Neuronal stem cell (in vitro differentiated cells): ENCODE data around the gene IFT22. TPM values are rescaled to one million over a fixed set of nuclear protein-coding genes. Genes with fewer than 3 reads are reported as not detected.

ENCODE experiments used
- DNase-seq: peaks from one replicate; pipeline ENCODE4 v3.0.0-alpha.2; 2013; ENCODE audit warnings: low spot score
- H2AFZ ChIP-seq: one replicate; pipeline ENCODE4 v1.6.1; 2013; ENCODE audit warnings: mild to moderate bottlenecking, low read length, inconsistent platforms
- H2AK5ac ChIP-seq: 2 replicates; pipeline ENCODE4 v1.6.1; 2013; ENCODE audit warnings: low read depth, mild to moderate bottlenecking, inconsistent platforms, low read length, moderate library complexity, mixed read lengths
- H2BK120ac ChIP-seq: 2 replicates; pipeline ENCODE4 v1.6.1; 2013; ENCODE audit warnings: low read depth, mild to moderate bottlenecking, inconsistent platforms, low read length, moderate library complexity, mixed read lengths
- H2BK12ac ChIP-seq: one replicate; pipeline ENCODE4 v1.6.1; 2013; ENCODE audit warnings: low read length, inconsistent platforms
- H2BK15ac ChIP-seq: 2 replicates; pipeline ENCODE4 v1.6.1; 2013; ENCODE audit warnings: mild to moderate bottlenecking, low read length, inconsistent platforms, mixed read lengths
- H2BK5ac ChIP-seq: one replicate; pipeline ENCODE4 v1.6.1; 2013; ENCODE audit warnings: inconsistent platforms, mild to moderate bottlenecking, low read length, moderate library complexity
- H3K14ac ChIP-seq: one replicate; pipeline ENCODE4 v1.6.1; 2013; ENCODE audit warnings: low read length, inconsistent platforms
- H3K18ac ChIP-seq: 2 replicates; pipeline ENCODE4 v1.6.1; 2013; ENCODE audit warnings: low read length, inconsistent platforms
- H3K23ac ChIP-seq: 2 replicates; pipeline ENCODE4 v1.6.1; 2013; ENCODE audit warnings: low read depth, mild to moderate bottlenecking, mixed read lengths, low read length, inconsistent platforms; ENCODE audit not compliant: poor library complexity
- H3K27ac ChIP-seq: replicated peaks from 3 replicates; pipeline ENCODE4 v1.5.1; 2013; ENCODE audit warnings: low read length, inconsistent platforms
- H3K27me3 ChIP-seq, 3 experiments: 2 replicates each; pipeline ENCODE4 v1.6.1; 2013; ENCODE audit warnings: low read length in 3 of 3, mild to moderate bottlenecking in 2 of 3, inconsistent platforms in 1 of 3, low read depth in 1 of 3, mixed read lengths in 1 of 3, moderate library complexity in 1 of 3; ENCODE audit not compliant: control insufficient read depth in 3 of 3, insufficient read depth in 3 of 3
- H3K36me3 ChIP-seq, 2 donors: replicated peaks in 1 of 2; 2 replicates each; pipeline ENCODE4 v1.6.1; 2013; ENCODE audit warnings: low read length in 2 of 2; ENCODE audit not compliant: control insufficient read depth in 2 of 2, insufficient read depth in 2 of 2
- H3K4ac ChIP-seq: 2 replicates; pipeline ENCODE4 v1.6.1; 2013; ENCODE audit warnings: inconsistent platforms, mild to moderate bottlenecking, low read length, moderate library complexity
- H3K4me1 ChIP-seq, 2 donors: 1 replicate in 1 of 2; 2 replicates in 1 of 2; pipeline ENCODE4 v1.6.1; 2013; ENCODE audit warnings: low read length in 2 of 2, low read depth in 1 of 2; ENCODE audit not compliant: control insufficient read depth in 2 of 2, insufficient read depth in 1 of 2
- H3K4me2 ChIP-seq: one replicate; pipeline ENCODE4 v1.6.1; 2013; ENCODE audit warnings: mild to moderate bottlenecking, low read length, inconsistent platforms; ENCODE audit not compliant: insufficient read depth, poor library complexity, severe bottlenecking
- H3K4me3 ChIP-seq, 2 donors: 2 replicates each; pipeline ENCODE4 v1.5.1; 2013; ENCODE audit warnings: low read length in 2 of 2, mild to moderate bottlenecking in 2 of 2, inconsistent platforms in 1 of 2, moderate library complexity in 1 of 2
- H3K79me1 ChIP-seq: one replicate; pipeline ENCODE4 v1.6.1; 2013; ENCODE audit warnings: low read depth, mild to moderate bottlenecking, inconsistent platforms, low read length, moderate library complexity
- H3K9ac ChIP-seq: one replicate; pipeline ENCODE4 v1.6.1; 2013; ENCODE audit warnings: mild to moderate bottlenecking, low read depth, low read length, inconsistent platforms; ENCODE audit not compliant: poor library complexity
- H3K9me3 ChIP-seq, 2 donors: replicated peaks in 1 of 2; 2 replicates each; pipeline versions ENCODE3 to v1.6.1; 2013; ENCODE audit warnings: low read length in 2 of 2, mild to moderate bottlenecking in 2 of 2, inconsistent platforms in 1 of 2, low read depth in 1 of 2, mixed read lengths in 1 of 2, moderate library complexity in 1 of 2; ENCODE audit not compliant: control insufficient read depth in 2 of 2, insufficient read depth in 1 of 2
- H4K8ac ChIP-seq: one replicate; pipeline ENCODE4 v1.6.1; 2013; ENCODE audit warnings: low read depth, mild to moderate bottlenecking, inconsistent platforms, low read length, moderate library complexity
- H4K91ac ChIP-seq: one replicate; pipeline ENCODE4 v1.6.1; 2013; ENCODE audit warnings: low read length, low read depth, mild to moderate bottlenecking, inconsistent platforms; ENCODE audit not compliant: poor library complexity
- WGBS, 2 donors: extraction: QIAGEN DNeasy Blood & Tissue Kit; methylation state at CpG; one replicate each; pipeline ENCODE4 v1.1.7; 2013; ENCODE audit warnings: missing lambda C conversion rate in 2 of 2, mixed read lengths in 1 of 2; ENCODE audit not compliant: insufficient read length in 2 of 2, insufficient replicate concordance in 1 of 2; ENCODE audit errors: extremely low coverage in 2 of 2; 5-methylcytosine and 5-hydroxymethylcytosine counted together
- polyA plus RNA-seq, 2 experiments: library from polyadenylated mRNA; stranded (reverse); fragments of 200-250 nt; gene quantifications; one replicate each; pipeline ENCODE4 v1.2.3, GENCODE V29; 2013

Gene IFT22
- polyA plus RNA-seq (2013, experiment 1 of 2), result 38.1 TPM
- 39.9 TPM for polyA plus RNA-seq (2013, experiment 2 of 2)

- peak within 1 kb of the TSS; percentile 60 for H3K4me2 ChIP-seq
- no peak within 1 kb of the TSS for H2BK12ac ChIP-seq
- peaks cover 5 to 30% of the 10 kb centered on the region in 2 donors for H3K36me3 ChIP-seq
- no peaks in the 10 kb centered on the region for H3K27me3 ChIP-seq
- H3K4ac ChIP-seq, result no peak within 1 kb of the TSS
- no peak within 1 kb of the TSS for H2AK5ac ChIP-seq
- DNase-seq, result peak; percentile 92
- WGBS, 2 donors, result no CpG with 5 or more reads among the region's 69 CpGs
- peak within 1 kb of the TSS; percentile 98 for H3K18ac ChIP-seq
- peak within 1 kb of the TSS; percentile 77 for H2BK5ac ChIP-seq
- H3K4me3 ChIP-seq, result peak within 1 kb of the TSS; percentile 76 to 91
- peaks cover 4% of the 10 kb centered on the region for H3K79me1 ChIP-seq
- H3K14ac ChIP-seq, result no peak within 1 kb of the TSS
- peaks cover 2% of the 10 kb centered on the region in 2 donors for H3K4me1 ChIP-seq
- H4K91ac ChIP-seq, result no peak within 1 kb of the TSS
- H2BK15ac ChIP-seq, result no peak within 1 kb of the TSS
- H3K27ac ChIP-seq, result peak within 1 kb of the TSS; percentile 75
- H4K8ac ChIP-seq, result peak within 1 kb of the TSS; percentile 43
- no peak within 1 kb of the TSS for H2BK120ac ChIP-seq
- peak within 1 kb of the TSS; percentile 93 for H3K9ac ChIP-seq
- peak within 1 kb of the TSS; percentile 80 for H3K23ac ChIP-seq
- no peaks in the 10 kb centered on the region for H3K9me3 ChIP-seq
- H2AFZ ChIP-seq, result peak within 1 kb of the TSS; percentile 93
Observed at GRCh38 chr7:101321491-101322401, at the start of gene IFT22. Gene IFT22 (minus strand): TSS chr7:101321812. CDS start chr7:101321709, 103 bp downstream.

DNA sequence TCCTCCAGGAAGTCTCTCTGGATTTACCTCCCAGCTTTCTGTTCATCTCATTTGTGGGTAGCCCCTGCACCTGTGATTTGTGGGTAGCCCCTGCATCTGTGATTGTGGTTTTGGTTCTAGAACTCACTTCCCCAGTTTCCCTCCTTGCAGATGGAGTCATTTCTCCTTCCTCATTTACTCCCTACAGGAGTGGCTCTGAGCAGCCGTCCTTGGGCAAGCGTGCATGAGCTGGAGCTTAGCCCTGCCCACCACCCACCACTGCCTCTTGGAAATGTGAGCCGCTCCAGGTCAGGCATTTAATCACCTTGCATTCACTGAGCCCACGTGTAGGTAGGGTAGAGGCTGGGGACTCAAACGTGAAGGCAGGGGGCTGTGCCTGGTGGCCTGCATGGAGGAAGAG is 49.2 kb upstream of the IFT22 start:
- H2AFZ ChIP-seq, result no peak overlapping the region
- WGBS, 2 donors, result no CpG with 5 or more reads among the region's 5 CpGs
- H3K4me2 ChIP-seq, result no peak overlapping the region
- H3K4me1 ChIP-seq, result no peaks in the 10 kb centered on the region
- H3K9me3 ChIP-seq, result peaks cover 4 to 16% of the 10 kb centered on the region in 2 donors
- no peak overlapping the region for H2AK5ac ChIP-seq
- no peak overlapping the region for H2BK120ac ChIP-seq
- H3K79me1 ChIP-seq, result peaks cover 10% of the 10 kb centered on the region
- no peak overlapping the region for H3K4ac ChIP-seq
- H3K36me3 ChIP-seq, result peaks cover 4 to 12% of the 10 kb centered on the region in 2 donors
- no peak overlapping the region for H2BK15ac ChIP-seq
- no peak overlapping the region for H2BK5ac ChIP-seq
- no peak overlapping the region for H3K27ac ChIP-seq
- no peaks in the 10 kb centered on the region for H3K27me3 ChIP-seq
- peak overlapping the region; percentile 44 for H3K9ac ChIP-seq
- H2BK12ac ChIP-seq, result peak overlapping the region; percentile 84
- no peak overlapping the region for H4K91ac ChIP-seq
- no peak overlapping the region for H3K23ac ChIP-seq
- no peak for DNase-seq
- no peak overlapping the region for H3K14ac ChIP-seq
- peak overlapping the region; percentile 28 for H3K18ac ChIP-seq
- H4K8ac ChIP-seq, result no peak overlapping the region
- no peak overlapping the region for H3K4me3 ChIP-seq

- Histone ChIP-seq H2BK15ac (no peak overlapping the region), H3K9ac (no peak overlapping the region), H3K4me1 (no peaks in the 10 kb centered on the region), H3K9me3 (peaks cover 4 to 16% of the 10 kb centered on the region in 2 donors), H3K36me3 (peaks cover 4 to 11% of the 10 kb centered on the region in 2 donors), H2BK5ac (no peak overlapping the region), H3K23ac (no peak overlapping the region), H4K91ac (no peak overlapping the region), H3K27me3 (no peaks in the 10 kb centered on the region), H3K79me1 (peaks cover 14% of the 10 kb centered on the region), H2AK5ac (no peak overlapping the region), H3K18ac (no peak overlapping the region), H3K4me3 (no peak overlapping the region), H3K4me2 (no peak overlapping the region), H2BK12ac (no peak overlapping the region), H3K14ac (no peak overlapping the region), H3K27ac (no peak overlapping the region), H3K4ac (no peak overlapping the region), H2AFZ (no peak overlapping the region), H2BK120ac (no peak overlapping the region), H4K8ac (no peak overlapping the region)
- no peak for DNase-seq
- WGBS, 2 donors, result no CpG with 5 or more reads among the region's 8 CpGs
Observed at GRCh38 chr7:101368422-101369165, 47.0 kb upstream of the IFT22 start.

DNA sequence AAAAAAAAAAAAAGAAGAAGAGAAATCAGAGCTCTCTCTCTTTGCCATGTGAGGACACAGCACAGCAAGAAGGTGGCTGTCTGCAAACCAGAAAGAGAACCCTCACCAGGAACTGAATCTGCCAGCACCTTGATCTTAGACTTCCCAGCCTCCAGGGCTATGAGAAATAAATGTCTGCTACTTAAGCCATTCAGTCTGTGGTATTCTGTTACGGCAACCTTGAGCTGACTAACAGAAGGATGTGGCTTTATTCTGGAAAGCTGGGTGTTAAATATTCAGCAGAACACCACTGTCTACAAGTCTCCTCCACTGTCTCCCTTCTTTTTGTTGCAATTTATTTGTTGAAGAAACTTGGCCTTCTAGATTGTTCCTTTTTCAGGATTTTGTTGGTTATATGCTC is 46.1 kb upstream of the IFT22 start:
- H3K27me3 ChIP-seq, result no peaks in the 10 kb centered on the region
- no peak overlapping the region for H3K14ac ChIP-seq
- H2BK15ac ChIP-seq, result no peak overlapping the region
- no peak overlapping the region for H2AFZ ChIP-seq
- H3K79me1 ChIP-seq, result peaks cover 11% of the 10 kb centered on the region
- H2BK5ac ChIP-seq, result no peak overlapping the region
- H3K23ac ChIP-seq, result no peak overlapping the region
- H2BK12ac ChIP-seq, result no peak overlapping the region
- H3K4me2 ChIP-seq, result no peak overlapping the region
- no peak overlapping the region for H3K4ac ChIP-seq
- no peak overlapping the region for H2AK5ac ChIP-seq
- no peak overlapping the region for H3K27ac ChIP-seq
- no peak overlapping the region for H3K9ac ChIP-seq
- no peaks in the 10 kb centered on the region for H3K4me1 ChIP-seq
- no peak for DNase-seq
- peaks cover 4 to 16% of the 10 kb centered on the region in 2 donors for H3K9me3 ChIP-seq
- no peak overlapping the region for H3K18ac ChIP-seq
- WGBS, 2 donors, result no CpG with 5 or more reads among the region's 1 CpG
- H4K91ac ChIP-seq, result no peak overlapping the region
- no peak overlapping the region for H4K8ac ChIP-seq
- H2BK120ac ChIP-seq, result no peak overlapping the region
- peaks cover 4 to 11% of the 10 kb centered on the region in 2 donors for H3K36me3 ChIP-seq
- no peak overlapping the region for H3K4me3 ChIP-seq
